Upper lobe of left lung (tissue), 6 donors: Measurements from ENCODE around the gene EFHC2. TPM values are rescaled to one million over a fixed set of nuclear protein-coding genes. Genes with fewer than 3 reads are reported as not detected.

Experiments
- ATAC-seq, 2 donors: fragments of 200-7000 bp; cut with Tn5 transposase; one replicate each; pipeline ENCODE4 v1.9.1; 2022; ENCODE audit warnings: mild to moderate bottlenecking in 2 of 2, moderate library complexity in 2 of 2; ENCODE audit not compliant: low FRiP score in 2 of 2
- DNase-seq, 2 donors: peaks; one replicate each; pipeline ENCODE4 v3.0.0-alpha.2; 2019 to 2020
- H3K27ac ChIP-seq, 4 donors: fragments of 200-600 bp; sonication (generic); one replicate each; pipeline ENCODE4 v1.5.1; 2016 to 2019
- H3K27me3 ChIP-seq, 4 donors: fragments of 200-600 bp; sonication (generic); one replicate each; pipeline ENCODE4 v1.5.1; 2017 to 2019
- H3K36me3 ChIP-seq, 4 donors: fragments of 200-600 bp; sonication (generic); one replicate each; pipeline ENCODE4 v1.5.1; 2016 to 2019
- H3K4me1 ChIP-seq, 4 donors: fragments of 200-600 bp; sonication (generic); one replicate each; pipeline ENCODE4 v1.5.1; 2018 to 2019
- H3K4me3 ChIP-seq, 4 donors: fragments of 200-600 bp; sonication (generic); one replicate each; pipeline ENCODE4 v1.5.1; 2017 to 2019; ENCODE audit warnings: mild to moderate bottlenecking in 2 of 4, moderate library complexity in 1 of 4
- H3K9me3 ChIP-seq, 4 donors: fragments of 200-600 bp; sonication (generic); one replicate each; pipeline ENCODE4 v1.5.1; 2018 to 2019
- CTCF ChIP-seq, 6 experiments: fragments of 450-650 bp in 4 of 6; fragments of 200-600 bp in 2 of 6; sonication (generic) in 2 of 6; IDR thresholded peaks; one replicate each; pipeline ENCODE4 v1.5.1; 2016 to 2019; ENCODE audit warnings: antibody characterized with exemption in 6 of 6
- EP300 ChIP-seq, 4 donors: sonication (generic); formaldehyde crosslinking; IDR thresholded peaks; one replicate each; pipeline ENCODE4 v1.5.1; 2017; ENCODE audit warnings: antibody characterized with exemption in 4 of 4, control low read depth in 2 of 4
- POLR2A ChIP-seq, 4 donors: fragments of 450-650 bp; IDR thresholded peaks; one replicate each; pipeline ENCODE4 v1.5.1; 2016 to 2017; ENCODE audit warnings: antibody characterized with exemption in 4 of 4, mild to moderate bottlenecking in 2 of 4
- POLR2AphosphoS5 ChIP-seq, 2 donors: sonication (generic); formaldehyde crosslinking; IDR thresholded peaks; one replicate each; pipeline ENCODE4 v1.5.1; 2017; ENCODE audit warnings: antibody characterized with exemption in 2 of 2
- WGBS, 2 donors: methylation state at CpG; one replicate each; pipeline ENCODE4 v1.1.5; 2017 to 2018; 5-methylcytosine and 5-hydroxymethylcytosine counted together
- total RNA-seq, 6 donors: library from RNA; depleted of rRNA in 4 of 6; stranded (reverse); fragments of >200 nt in 4 of 6; gene quantifications; one replicate each; pipeline versions ENCODE4 v1.1.0 to v1.2.1, GENCODE V29; 2016 to 2021
- donor health status: DM: no; HTN: no; CAD: no; lungs with moderate emphysema.
- donor health status: DM: no; HTN: yes; CAD: no; lungs with severe emphysema.

EFHC2 gene
- total RNA-seq, 6 donors from 2014 or later: 0.31 to 13.0 (median 1.8) TPM

- Histone ChIP-seq H3K4me1 (no peaks in the 10 kb centered on the region), H3K27ac (no peak overlapping the region), H3K27me3 (no peaks in the 10 kb centered on the region), H3K36me3 (no peaks in the 10 kb centered on the region), H3K4me3 (no peak overlapping the region), H3K9me3 (no peaks in the 10 kb centered on the region)
- no peak for ATAC-seq
- DNase-seq: no peak
- TF ChIP-seq EP300 (IDR thresholded peaks at IDR 0.05) (no peak), POLR2A (IDR thresholded peaks at IDR 0.05) (no peak), CTCF (IDR thresholded peaks at IDR 0.05) (no peak), POLR2AphosphoS5 (IDR thresholded peaks at IDR 0.05) (no peak)
These were observed 180.5 kb downstream of the EFHC2 start for GRCh38 chrX:44162964-44163475.

GRCh38 chrX:44157858-44158257, 185.6 kb downstream of the EFHC2 start:
- TF ChIP-seq POLR2AphosphoS5 (IDR thresholded peaks at IDR 0.05) (no peak), EP300 (IDR thresholded peaks at IDR 0.05) (no peak), POLR2A (IDR thresholded peaks at IDR 0.05) (no peak), CTCF (IDR thresholded peaks at IDR 0.05) (no peak)
- H3K4me3 ChIP-seq: no peak overlapping the region
- ATAC-seq: peak in 1 of 2 donors; percentile 78
- H3K36me3 ChIP-seq: no peaks in the 10 kb centered on the region
- no peak for DNase-seq
- H3K9me3 ChIP-seq: no peaks in the 10 kb centered on the region
- no peaks in the 10 kb centered on the region for H3K4me1 ChIP-seq
- WGBS, 2 donors: 87 to 89% methylated on average over 1 to 2 of the region's 2 CpGs
- H3K27ac ChIP-seq: no peak overlapping the region
- no peaks in the 10 kb centered on the region for H3K27me3 ChIP-seq

GRCh38 chrX:44157283-44157682, 186.2 kb downstream of the EFHC2 start:
- no peaks in the 10 kb centered on the region for H3K36me3 ChIP-seq
- no peak overlapping the region for H3K4me3 ChIP-seq
- H3K27ac ChIP-seq: no peak overlapping the region
- no peaks in the 10 kb centered on the region for H3K9me3 ChIP-seq
- ATAC-seq (no peak), DNase-seq (no peak)
- no peaks in the 10 kb centered on the region for H3K4me1 ChIP-seq
- no peaks in the 10 kb centered on the region for H3K27me3 ChIP-seq
- no peak for TF ChIP-seq EP300 (IDR thresholded peaks at IDR 0.05)
- no peak for TF ChIP-seq CTCF (IDR thresholded peaks at IDR 0.05)
- TF ChIP-seq POLR2AphosphoS5 (IDR thresholded peaks at IDR 0.05): no peak
- no peak for TF ChIP-seq POLR2A (IDR thresholded peaks at IDR 0.05)

- H3K4me1 ChIP-seq: no peaks in the 10 kb centered on the region
- WGBS, 2 donors: 87 to 90% methylated on average over 3 of the region's 3 CpGs
- DNase-seq: no peak
- no peak overlapping the region for H3K4me3 ChIP-seq
- TF ChIP-seq EP300 (IDR thresholded peaks at IDR 0.05): no peak
- no peak for TF ChIP-seq CTCF (IDR thresholded peaks at IDR 0.05)
- TF ChIP-seq POLR2AphosphoS5 (IDR thresholded peaks at IDR 0.05): no peak
- TF ChIP-seq POLR2A (IDR thresholded peaks at IDR 0.05): no peak
- no peak for ATAC-seq
- H3K36me3 ChIP-seq: no peaks in the 10 kb centered on the region
- H3K9me3 ChIP-seq: no peaks in the 10 kb centered on the region
- H3K27me3 ChIP-seq: no peaks in the 10 kb centered on the region
- no peak overlapping the region for H3K27ac ChIP-seq
These were observed 186.7 kb downstream of the EFHC2 start for GRCh38 chrX:44156726-44157125.

- 83 to 86% methylated on average over 4 of the region's 4 CpGs for WGBS, 2 donors
- Histone ChIP-seq H3K4me3 (no peak overlapping the region), H3K27ac (no peak overlapping the region), H3K4me1 (no peaks in the 10 kb centered on the region), H3K36me3 (no peaks in the 10 kb centered on the region), H3K27me3 (no peaks in the 10 kb centered on the region), H3K9me3 (no peaks in the 10 kb centered on the region)
- DNase-seq: no peak
- no peak for TF ChIP-seq POLR2AphosphoS5 (IDR thresholded peaks at IDR 0.05)
- TF ChIP-seq CTCF (IDR thresholded peaks at IDR 0.05): no peak
- TF ChIP-seq POLR2A (IDR thresholded peaks at IDR 0.05): no peak
- no peak for TF ChIP-seq EP300 (IDR thresholded peaks at IDR 0.05)
- ATAC-seq: no peak
These were observed 188.3 kb downstream of the EFHC2 start for GRCh38 chrX:44155126-44155525.
